ENCODE results near the gene MARCHF4. TPM values are rescaled to one million over a fixed set of nuclear protein-coding genes. Genes with fewer than 3 reads are reported as not detected.

MARCHF4 gene
- total RNA-seq, 1 experiment from 2014 or later = 1.3 TPM

GRCh38 chr2:216389570-216389969, 17.3 kb upstream of the MARCHF4 start:
- in situ Hi-C loops (cut with HindIII; ENCODE audit: low pct_unique_long_range_greater_than_20kb, low sequenced_read_pairs) (no loop called here), intact Hi-C loops (cut with micrococcal nuclease; ENCODE audit: unreplicated experiment) (no loop called here)
- H3K36me3 ChIP-seq (ENCODE audit: control insufficient read depth, insufficient read depth, low read length) = no peaks in the 10 kb centered on the region
- no peaks in the 10 kb centered on the region for H3K4me1 ChIP-seq (ENCODE audit: control insufficient read depth, insufficient read depth, low read length)
- no peak overlapping the region for H3K4me3 ChIP-seq (ENCODE audit: low read depth in 2 of 2, low read length in 2 of 2)
- CTCF ChIA-PET = no interaction called here
- TF ChIP-seq CTCF (IDR thresholded peaks at IDR 0.05) (no peak), REST (IDR thresholded peaks at IDR 0.05; ENCODE audit: insufficient read depth in 1 of 2, low read depth in 2 of 2, low read length in 1 of 2) (no peak), SIN3A (IDR thresholded peaks at IDR 0.05; ENCODE audit: borderline replicate concordance, insufficient read depth, low read depth, low read length) (no peak), POLR2AphosphoS5 (IDR thresholded peaks at IDR 0.05; ENCODE audit: low read depth, low read length) (no peak), TCF7L2 (IDR thresholded peaks at IDR 0.05; ENCODE audit: low read depth, low read length) (no peak)
- DNase-seq (ENCODE audit: low read depth, low spot score) (no peak), ATAC-seq (no peak)
- POLR2A ChIA-PET = no interaction called here
- H3K27ac ChIP-seq (ENCODE audit: low read length) = no peak overlapping the region
- no TSS peak for BruUV-seq (replicated peaks)
- no peaks in the 10 kb centered on the region for H3K27me3 ChIP-seq (ENCODE audit: control insufficient read depth, insufficient read depth, low read length)
- no peaks in the 10 kb centered on the region for H3K9me3 ChIP-seq (ENCODE audit: control insufficient read depth, insufficient read depth, low read depth, low read length)

GRCh38 chr2:216388046-216388884, 16.0 kb upstream of the MARCHF4 start:
- no peaks in the 10 kb centered on the region for H3K27me3 ChIP-seq (ENCODE audit: control insufficient read depth, insufficient read depth, low read length)
- intact Hi-C loops (cut with micrococcal nuclease; ENCODE audit: unreplicated experiment) = no loop called here
- ATAC-seq (no peak), DNase-seq (ENCODE audit: low read depth, low spot score) (no peak)
- no peak overlapping the region for H3K4me3 ChIP-seq (ENCODE audit: low read depth in 2 of 2, low read length in 2 of 2)
- no TSS peak for BruUV-seq (replicated peaks)
- TF ChIP-seq SIN3A (IDR thresholded peaks at IDR 0.05; ENCODE audit: borderline replicate concordance, insufficient read depth, low read depth, low read length) (no peak), CTCF (IDR thresholded peaks at IDR 0.05) (no peak), TCF7L2 (IDR thresholded peaks at IDR 0.05; ENCODE audit: low read depth, low read length) (no peak), POLR2AphosphoS5 (IDR thresholded peaks at IDR 0.05; ENCODE audit: low read depth, low read length) (no peak), REST (IDR thresholded peaks at IDR 0.05; ENCODE audit: insufficient read depth in 1 of 2, low read depth in 2 of 2, low read length in 1 of 2) (no peak)
- H3K27ac ChIP-seq (ENCODE audit: low read length) = no peak overlapping the region
- in situ Hi-C loops (cut with HindIII; ENCODE audit: low pct_unique_long_range_greater_than_20kb, low sequenced_read_pairs) = no loop called here
- H3K36me3 ChIP-seq (ENCODE audit: control insufficient read depth, insufficient read depth, low read length) = no peaks in the 10 kb centered on the region
- H3K9me3 ChIP-seq (ENCODE audit: control insufficient read depth, insufficient read depth, low read depth, low read length) = no peaks in the 10 kb centered on the region
- H3K4me1 ChIP-seq (ENCODE audit: control insufficient read depth, insufficient read depth, low read length) = no peaks in the 10 kb centered on the region
- ChIA-PET POLR2A (no interaction called here), CTCF (no interaction called here)
